Measurements from ENCODE around the gene COX4I2.
A peak's percentile ranks its signal among the peaks of the same experiment; 100 is the strongest.
"Not testable (repeated sequence)": the region's sequence is repeated elsewhere in the genome, so short reads cannot be mapped to it uniquely, and the experiment has no call there.

The COX4I2 gene

GRCh38 chr20:31637660-31638059 is at the start of gene COX4I2:
Gene COX4I2 (plus strand): TSS chr20:31637912. CDS start chr20:31639018, 1,106 bp downstream.
- DNase-seq = no peak

- DNase-seq = no peak
Measured at GRCh38 chr20:31590717-31591225, 46.9 kb upstream of the COX4I2 start.

GRCh38 chr20:31593221-31594001 is 44.3 kb upstream of the COX4I2 start:
- DNase-seq = no peak

- DNase-seq = no peak
Measured at GRCh38 chr20:31594002-31594557, 43.6 kb upstream of the COX4I2 start.

GRCh38 chr20:31594558-31595379 is 42.9 kb upstream of the COX4I2 start:
- no peak for DNase-seq

GRCh38 chr20:31595380-31595653 is 42.4 kb upstream of the COX4I2 start:
- no peak for DNase-seq

GRCh38 chr20:31595654-31596411 is 41.9 kb upstream of the COX4I2 start:
- no peak for DNase-seq

- not testable (repeated sequence) for DNase-seq
Measured at GRCh38 chr20:31596412-31596715, 41.3 kb upstream of the COX4I2 start.

- no peak for DNase-seq
Measured at GRCh38 chr20:31596831-31597480, 40.8 kb upstream of the COX4I2 start.

- no peak for DNase-seq
Measured at GRCh38 chr20:31597481-31597855, 40.2 kb upstream of the COX4I2 start.

- no peak for DNase-seq
Measured at GRCh38 chr20:31602431-31602778, 35.3 kb upstream of the COX4I2 start.

GRCh38 chr20:31602779-31603441 is 34.8 kb upstream of the COX4I2 start:
- DNase-seq = no peak

- DNase-seq = peak; percentile 44
Measured at GRCh38 chr20:31603822-31604566, 33.7 kb upstream of the COX4I2 start.

GRCh38 chr20:31604567-31605030 is 33.1 kb upstream of the COX4I2 start:
- no peak for DNase-seq

- DNase-seq = peak; percentile 78
Measured at GRCh38 chr20:31605031-31605901, 32.4 kb upstream of the COX4I2 start, which contains the start of gene ID1. Gene ID1 (plus strand): TSS chr20:31605289. CDS start chr20:31605388, 99 bp downstream.

- no peak for DNase-seq
Measured at GRCh38 chr20:31605902-31606803, 31.6 kb upstream of the COX4I2 start.

GRCh38 chr20:31606804-31607639 is 30.7 kb upstream of the COX4I2 start:
- DNase-seq = no peak

GRCh38 chr20:31607640-31608250 is 30.0 kb upstream of the COX4I2 start:
- no peak for DNase-seq

Data from KG1 (cell line).